RWPE2 (cell line): ENCODE data around the gene FRMD4B.

Experiments used
- ATAC-seq: fragments of 200-7000 bp; cut with Tn5 transposase; 3 replicates; pipeline ENCODE4 v1.9.1; 2021; ENCODE audit warnings: low read depth
- DNase-seq: peaks from one replicate; pipeline ENCODE4 v3.0.0-alpha.2; 2020; ENCODE audit warnings: low spot score
- H3K27ac ChIP-seq: fragments of 450-650 bp; 2 replicates; pipeline ENCODE4 v1.5.1; 2017; ENCODE audit warnings: mild to moderate bottlenecking; ENCODE audit not compliant: poor library complexity, severe bottlenecking
- H3K27me3 ChIP-seq: fragments of 250-450 bp; sonication (Bioruptor Pico); 2 replicates; pipeline ENCODE4 v1.5.1; 2021; ENCODE audit warnings: mild to moderate bottlenecking, moderate library complexity; ENCODE audit not compliant: insufficient read depth, poor library complexity, severe bottlenecking
- H3K36me3 ChIP-seq: fragments of 250-450 bp; sonication (Bioruptor Pico); 2 replicates; pipeline ENCODE4 v1.5.1; 2020; ENCODE audit warnings: low read depth, mild to moderate bottlenecking, moderate library complexity
- H3K4me1 ChIP-seq: fragments of 250-450 bp; sonication (Bioruptor Pico); 2 replicates; pipeline ENCODE4 v1.5.1; 2021; ENCODE audit warnings: mild to moderate bottlenecking, moderate library complexity; ENCODE audit not compliant: insufficient read depth, poor library complexity, severe bottlenecking
- H3K4me3 ChIP-seq: fragments of 250-450 bp; sonication (Bioruptor Pico); 2 replicates; pipeline ENCODE4 v1.5.1; 2021; ENCODE audit warnings: mild to moderate bottlenecking, moderate library complexity; ENCODE audit not compliant: severe bottlenecking
- H3K9me3 ChIP-seq: fragments of 250-450 bp; sonication (Bioruptor Pico); 2 replicates; pipeline ENCODE4 v1.5.1; 2021; ENCODE audit warnings: mild to moderate bottlenecking, moderate library complexity; ENCODE audit not compliant: severe bottlenecking
- CTCF ChIP-seq: fragments of 450-650 bp; IDR thresholded peaks from one replicate; pipeline ENCODE4 v1.5.1; 2017; ENCODE audit warnings: mild to moderate bottlenecking, moderate library complexity; ENCODE audit not compliant: poor library complexity, severe bottlenecking

The FRMD4B gene

GRCh38 chr3:69338911-69339310 is 47.0 kb downstream of the FRMD4B start:
- TF ChIP-seq CTCF = no peak
- Histone ChIP-seq H3K27ac (no peak overlapping the region), H3K36me3 (peaks cover 11% of the 10 kb centered on the region), H3K27me3 (no peaks in the 10 kb centered on the region), H3K4me3 (no peak overlapping the region), H3K9me3 (no peaks in the 10 kb centered on the region), H3K4me1 (no peaks in the 10 kb centered on the region)
- no peak for DNase-seq
- ATAC-seq = no peak

- ATAC-seq (no peak), DNase-seq (no peak)
- Histone ChIP-seq H3K4me3 (no peak overlapping the region), H3K27me3 (no peaks in the 10 kb centered on the region), H3K36me3 (peaks cover 13% of the 10 kb centered on the region), H3K9me3 (no peaks in the 10 kb centered on the region), H3K27ac (no peak overlapping the region), H3K4me1 (no peaks in the 10 kb centered on the region)
- TF ChIP-seq CTCF = no peak
Observed at GRCh38 chr3:69332934-69333333, 53.0 kb downstream of the FRMD4B start.

GRCh38 chr3:69330891-69331400 is 54.9 kb downstream of the FRMD4B start:
- TF ChIP-seq CTCF = no peak
- Histone ChIP-seq H3K27ac (no peak overlapping the region), H3K36me3 (peaks cover 7% of the 10 kb centered on the region), H3K4me1 (no peaks in the 10 kb centered on the region), H3K9me3 (no peaks in the 10 kb centered on the region), H3K27me3 (no peaks in the 10 kb centered on the region), H3K4me3 (no peak overlapping the region)
- ATAC-seq (no peak), DNase-seq (no peak)

GRCh38 chr3:69329892-69330291 is 56.0 kb downstream of the FRMD4B start:
- DNase-seq = no peak
- H3K36me3 ChIP-seq = peaks cover 7% of the 10 kb centered on the region

More at GRCh38 chr3:69329892-69330291, 56.0 kb downstream of the FRMD4B start:
- no peak for TF ChIP-seq CTCF
- no peak overlapping the region for H3K4me3 ChIP-seq
- H3K27ac ChIP-seq = no peak overlapping the region
- no peaks in the 10 kb centered on the region for H3K4me1 ChIP-seq
- H3K27me3 ChIP-seq = no peaks in the 10 kb centered on the region
- H3K9me3 ChIP-seq = no peaks in the 10 kb centered on the region
- ATAC-seq = no peak
